ENCODE results near the gene NBDY.
"Not testable (repeated sequence)": the region's sequence is repeated elsewhere in the genome, so short reads cannot be mapped to it uniquely, and the experiment has no call there.

NBDY gene

GRCh38 chrX:56729152-56729850, at the start of gene NBDY:
Gene NBDY, plus strand, starts transcription at chrX:56729243. Its CDS starts 111 bp downstream, at chrX:56729354.
- Histone ChIP-seq H3K9me3 (ENCODE audit: low read depth, low read length) (no peaks in the 10 kb centered on the region), H3K27ac (no peak within 1 kb of the TSS), H3K9ac (ENCODE audit: insufficient read length) (peak within 1 kb of the TSS; percentile 70), H3K4me3 (peak within 1 kb of the TSS; percentile 83), H3K36me3 (ENCODE audit: insufficient read depth, low read length) (no peaks in the 10 kb centered on the region)
- DNase-seq (ENCODE audit: low read depth, low spot score): no peak
- TF ChIP-seq POLR2AphosphoS5 (IDR thresholded peaks at IDR 0.05; ENCODE audit: borderline replicate concordance, low read depth, low read length) (peak; percentile 55; the same call in 1 of the 2 replicates), EZH2 (IDR thresholded peaks at IDR 0.05) (no peak), FOXP2 (optimal IDR thresholded peaks at IDR 0.05; ENCODE audit: control extremely low read depth, extremely low read length, insufficient read depth) (no peak)

- not testable (repeated sequence) for H3K9me3 ChIP-seq (ENCODE audit: low read depth, low read length); H3K36me3 ChIP-seq (ENCODE audit: insufficient read depth, low read length); H3K27ac ChIP-seq; H3K4me3 ChIP-seq; DNase-seq (ENCODE audit: low read depth, low spot score); H3K9ac ChIP-seq (ENCODE audit: insufficient read length)
These were observed 24.5 kb upstream of the NBDY start for GRCh38 chrX:56704530-56704929.

GRCh38 chrX:56726605-56727004, 2.4 kb upstream of the NBDY start:
- TF ChIP-seq EZH2 (IDR thresholded peaks at IDR 0.05) (no peak), POLR2AphosphoS5 (IDR thresholded peaks at IDR 0.05; ENCODE audit: borderline replicate concordance, low read depth, low read length) (no peak), FOXP2 (optimal IDR thresholded peaks at IDR 0.05; ENCODE audit: control extremely low read depth, extremely low read length, insufficient read depth) (no peak)
- H3K9ac ChIP-seq (ENCODE audit: insufficient read length): no peak overlapping the region
- no peak overlapping the region for H3K4me3 ChIP-seq
- H3K9me3 ChIP-seq (ENCODE audit: low read depth, low read length): no peaks in the 10 kb centered on the region
- H3K36me3 ChIP-seq (ENCODE audit: insufficient read depth, low read length): no peaks in the 10 kb centered on the region
- H3K27ac ChIP-seq: no peak overlapping the region
- DNase-seq (ENCODE audit: low read depth, low spot score): no peak

- TF ChIP-seq EZH2 (IDR thresholded peaks at IDR 0.05) (no peak), FOXP2 (optimal IDR thresholded peaks at IDR 0.05; ENCODE audit: control extremely low read depth, extremely low read length, insufficient read depth) (no peak), POLR2AphosphoS5 (IDR thresholded peaks at IDR 0.05; ENCODE audit: borderline replicate concordance, low read depth, low read length) (no peak)
- Histone ChIP-seq H3K36me3 (ENCODE audit: insufficient read depth, low read length) (no peaks in the 10 kb centered on the region), H3K27ac (no peak overlapping the region), H3K9me3 (ENCODE audit: low read depth, low read length) (no peaks in the 10 kb centered on the region), H3K9ac (ENCODE audit: insufficient read length) (no peak overlapping the region), H3K4me3 (no peak overlapping the region)
- no peak for DNase-seq (ENCODE audit: low read depth, low spot score)
These were observed 1.5 kb upstream of the NBDY start for GRCh38 chrX:56727531-56727930.

GRCh38 chrX:56728321-56728720, 722 bp upstream of the NBDY start:
- no peak for DNase-seq (ENCODE audit: low read depth, low spot score)
- no peak for TF ChIP-seq EZH2 (IDR thresholded peaks at IDR 0.05)
- no peak for TF ChIP-seq FOXP2 (optimal IDR thresholded peaks at IDR 0.05; ENCODE audit: control extremely low read depth, extremely low read length, insufficient read depth)
- TF ChIP-seq POLR2AphosphoS5 (IDR thresholded peaks at IDR 0.05; ENCODE audit: borderline replicate concordance, low read depth, low read length): no peak
- no peak overlapping the region for H3K27ac ChIP-seq

GRCh38 chrX:56728752-56729151, 291 bp upstream of the NBDY start:
- Histone ChIP-seq H3K36me3 (ENCODE audit: insufficient read depth, low read length) (no peaks in the 10 kb centered on the region), H3K9me3 (ENCODE audit: low read depth, low read length) (no peaks in the 10 kb centered on the region), H3K27ac (no peak overlapping the region), H3K9ac (ENCODE audit: insufficient read length) (no peak overlapping the region), H3K4me3 (peak overlapping the region; percentile 83)
- TF ChIP-seq FOXP2 (optimal IDR thresholded peaks at IDR 0.05; ENCODE audit: control extremely low read depth, extremely low read length, insufficient read depth): no peak
- TF ChIP-seq POLR2AphosphoS5 (IDR thresholded peaks at IDR 0.05; ENCODE audit: borderline replicate concordance, low read depth, low read length): no peak
- TF ChIP-seq EZH2 (IDR thresholded peaks at IDR 0.05): no peak
- no peak for DNase-seq (ENCODE audit: low read depth, low spot score)

More at GRCh38 chrX:56728321-56728720, 722 bp upstream of the NBDY start:
- no peaks in the 10 kb centered on the region for H3K9me3 ChIP-seq (ENCODE audit: low read depth, low read length)
- H3K9ac ChIP-seq (ENCODE audit: insufficient read length): no peak overlapping the region
- H3K4me3 ChIP-seq: peak overlapping the region; percentile 83
- no peaks in the 10 kb centered on the region for H3K36me3 ChIP-seq (ENCODE audit: insufficient read depth, low read length)

GRCh38 chrX:56733459-56734046, 4.5 kb downstream of the NBDY start:
- no peak for TF ChIP-seq EZH2 (IDR thresholded peaks at IDR 0.05)
- no peak for TF ChIP-seq FOXP2 (optimal IDR thresholded peaks at IDR 0.05; ENCODE audit: control extremely low read depth, extremely low read length, insufficient read depth)
- TF ChIP-seq POLR2AphosphoS5 (IDR thresholded peaks at IDR 0.05; ENCODE audit: borderline replicate concordance, low read depth, low read length): no peak
- Histone ChIP-seq H3K9ac (ENCODE audit: insufficient read length) (no peak overlapping the region), H3K36me3 (ENCODE audit: insufficient read depth, low read length) (peaks cover 9% of the 10 kb centered on the region; the same call in 1 of the 2 replicates), H3K27ac (no peak overlapping the region), H3K4me3 (no peak overlapping the region), H3K9me3 (ENCODE audit: low read depth, low read length) (no peaks in the 10 kb centered on the region)
- no peak for DNase-seq (ENCODE audit: low read depth, low spot score)

- no peak for DNase-seq (ENCODE audit: low read depth, low spot score)
- TF ChIP-seq POLR2AphosphoS5 (IDR thresholded peaks at IDR 0.05; ENCODE audit: borderline replicate concordance, low read depth, low read length): no peak
These were observed 7.2 kb downstream of the NBDY start for GRCh38 chrX:56736219-56736618.

GRCh38 chrX:56738670-56739069, 9.6 kb downstream of the NBDY start:
- DNase-seq (ENCODE audit: low read depth, low spot score): no peak

More at GRCh38 chrX:56736219-56736618, 7.2 kb downstream of the NBDY start:
- H3K27ac ChIP-seq: no peak overlapping the region
- no peak overlapping the region for H3K9ac ChIP-seq (ENCODE audit: insufficient read length)
- no peak overlapping the region for H3K4me3 ChIP-seq
- peaks cover 11% of the 10 kb centered on the region; the same call in 1 of the 2 replicates for H3K36me3 ChIP-seq (ENCODE audit: insufficient read depth, low read length)
- H3K9me3 ChIP-seq (ENCODE audit: low read depth, low read length): no peaks in the 10 kb centered on the region

More at GRCh38 chrX:56738670-56739069, 9.6 kb downstream of the NBDY start:
- peaks cover 11% of the 10 kb centered on the region for H3K36me3 ChIP-seq (ENCODE audit: insufficient read depth, low read length)
- TF ChIP-seq POLR2AphosphoS5 (IDR thresholded peaks at IDR 0.05; ENCODE audit: borderline replicate concordance, low read depth, low read length) (no peak), FOXP2 (optimal IDR thresholded peaks at IDR 0.05; ENCODE audit: control extremely low read depth, extremely low read length, insufficient read depth) (no peak), EZH2 (IDR thresholded peaks at IDR 0.05) (no peak)
- H3K27ac ChIP-seq: no peak overlapping the region
- H3K9ac ChIP-seq (ENCODE audit: insufficient read length): no peak overlapping the region
- no peak overlapping the region for H3K4me3 ChIP-seq
- no peaks in the 10 kb centered on the region for H3K9me3 ChIP-seq (ENCODE audit: low read depth, low read length)

Data from SK-N-MC (cell line).